NT2/D1 (cell line): ENCODE data around the gene ZNF750.

Experiments
- YY1 ChIP-seq: IDR thresholded peaks from 2 replicates; pipeline ENCODE4 v1.6.1; 2011; ENCODE audit not compliant: insufficient read length, insufficient read depth
- ZNF274 ChIP-seq: IDR thresholded peaks from 2 replicates; pipeline ENCODE4 v1.6.1; 2011; ENCODE audit warnings: mild to moderate bottlenecking, low read depth, low read length

DNA sequence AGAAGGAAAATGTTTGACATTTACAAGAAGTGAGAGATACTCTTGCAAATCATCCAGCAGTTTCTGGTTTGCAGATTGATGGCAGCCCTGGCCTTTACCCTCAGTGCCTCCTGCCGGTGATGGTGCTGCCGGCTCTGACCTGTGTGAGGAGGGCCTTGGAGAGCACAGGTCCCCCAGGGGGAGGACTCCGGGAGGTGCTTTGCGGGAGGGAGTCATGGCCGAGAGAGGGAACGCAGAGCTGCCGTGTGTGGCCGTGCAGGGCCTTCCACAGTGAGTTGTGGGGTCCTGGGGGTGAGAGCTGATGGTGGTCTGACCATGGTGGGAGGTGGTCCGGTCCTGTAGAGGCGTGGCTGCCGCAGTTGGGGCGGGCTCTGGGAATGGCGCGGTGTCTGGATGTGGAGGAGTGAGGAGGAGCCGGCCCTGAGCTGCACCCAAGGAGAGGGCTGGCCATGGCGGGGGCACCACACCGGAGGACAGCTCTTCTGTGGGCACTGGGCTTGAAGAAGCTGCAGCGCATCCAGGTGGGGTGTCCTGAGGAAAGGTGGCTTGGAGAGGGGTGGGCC is 28.0 kb upstream of the ZNF750 start:
- TF ChIP-seq YY1 (no peak), ZNF274 (no peak)
